ENCODE data around the gene CREBRF. TPM values are rescaled to one million over a fixed set of nuclear protein-coding genes. Genes with fewer than 3 reads are reported as not detected.
"Not testable (repeated sequence)": the region's sequence is repeated elsewhere in the genome, so short reads cannot be mapped to it uniquely, and the experiment has no call there.

The CREBRF gene
- total and polyA plus RNA-seq, 4 donors = 2.0 to 12.0 (median 7.7) TPM

DNA sequence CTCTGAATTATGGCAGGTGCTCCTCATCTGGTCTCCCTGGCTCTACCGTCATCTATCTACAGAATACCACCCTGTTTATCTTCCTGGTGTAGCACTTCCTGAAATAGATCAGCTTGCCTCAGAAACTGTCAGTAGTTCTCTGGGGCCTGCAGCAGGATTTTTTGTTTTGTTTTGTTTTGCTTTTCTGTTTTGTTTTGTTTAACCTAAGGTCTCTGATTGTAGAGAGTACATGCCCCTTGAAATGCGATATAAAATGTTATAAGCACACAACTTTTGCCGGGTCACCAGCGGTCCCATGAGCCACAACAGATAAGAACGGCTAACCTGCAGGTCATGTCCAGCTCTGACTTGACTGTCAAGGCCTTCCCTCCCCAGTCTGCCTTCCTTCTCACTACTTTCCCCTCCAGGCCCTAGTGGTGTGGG, 26.6 kb upstream of the CREBRF start:
- Histone ChIP-seq H3K27me3 (ENCODE audit: control insufficient read depth in 4 of 4, insufficient read depth in 4 of 4, low read length in 3 of 4) (no peaks in the 10 kb centered on the region), H3K4me3 (ENCODE audit: low read depth in 1 of 3, low read length in 3 of 3) (no peak overlapping the region), H3K27ac (ENCODE audit: low read depth in 1 of 2, low read length in 2 of 2) (no peak overlapping the region), H3K36me3 (ENCODE audit: control insufficient read depth in 4 of 4, insufficient read depth in 3 of 4, low read depth in 1 of 4, low read length in 3 of 4) (peaks cover 0 to 3% (median 1%) of the 10 kb centered on the region in 4 donors), H3K9me3 (ENCODE audit: control insufficient read depth in 4 of 4, low read length in 3 of 4) (no peaks in the 10 kb centered on the region), H3K9ac (ENCODE audit: low read depth in 1 of 2, low read length in 2 of 2) (no peak overlapping the region), H3K4me1 (ENCODE audit: control insufficient read depth in 4 of 4, insufficient read depth in 4 of 4, low read length in 3 of 4) (peaks cover 0 to 15% (median 5%) of the 10 kb centered on the region in 4 donors)
- WGBS = 48% methylated on average over 5 of the region's 5 CpGs
- TF ChIP-seq SP1 (IDR thresholded peaks at IDR 0.05) (no peak), NR2F2 (IDR thresholded peaks at IDR 0.05) (peak; percentile 56)
- DNase-seq (ENCODE audit: low spot score) = no peak

DNA sequence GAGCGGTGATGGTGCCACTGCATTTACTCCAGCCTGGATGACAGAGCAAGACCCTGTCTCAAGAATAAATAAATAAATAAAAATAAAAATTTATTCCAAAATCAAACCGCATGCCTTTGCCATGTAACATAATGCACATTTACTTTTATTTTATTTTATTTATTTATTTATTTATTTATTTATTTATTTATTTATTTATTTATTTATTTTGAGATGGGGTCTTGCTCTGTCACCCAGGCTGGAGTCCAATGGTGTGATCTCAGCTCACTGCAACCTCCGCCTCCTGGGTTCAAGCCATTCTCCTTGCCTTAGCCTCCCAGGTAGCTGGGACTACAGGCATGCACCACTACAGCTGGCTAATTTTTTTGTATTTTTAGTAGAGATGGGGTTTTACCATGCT, 24.1 kb upstream of the CREBRF start:
- H3K4me1 ChIP-seq (ENCODE audit: control insufficient read depth in 4 of 4, insufficient read depth in 4 of 4, low read length in 3 of 4) = peaks cover 0 to 15% (median 5%) of the 10 kb centered on the region in 4 donors
- DNase-seq (ENCODE audit: low spot score); H3K4me3 ChIP-seq (ENCODE audit: low read depth in 1 of 3, low read length in 3 of 3); H3K27me3 ChIP-seq (ENCODE audit: control insufficient read depth in 4 of 4, insufficient read depth in 4 of 4, low read length in 3 of 4); H3K27ac ChIP-seq (ENCODE audit: low read depth in 1 of 2, low read length in 2 of 2); H3K9ac ChIP-seq (ENCODE audit: low read depth in 1 of 2, low read length in 2 of 2); H3K36me3 ChIP-seq (ENCODE audit: control insufficient read depth in 4 of 4, insufficient read depth in 3 of 4, low read depth in 1 of 4, low read length in 3 of 4); H3K9me3 ChIP-seq (ENCODE audit: control insufficient read depth in 4 of 4, low read length in 3 of 4): not testable (repeated sequence)
- WGBS = 99% methylated on average over 3 of the region's 3 CpGs

DNA sequence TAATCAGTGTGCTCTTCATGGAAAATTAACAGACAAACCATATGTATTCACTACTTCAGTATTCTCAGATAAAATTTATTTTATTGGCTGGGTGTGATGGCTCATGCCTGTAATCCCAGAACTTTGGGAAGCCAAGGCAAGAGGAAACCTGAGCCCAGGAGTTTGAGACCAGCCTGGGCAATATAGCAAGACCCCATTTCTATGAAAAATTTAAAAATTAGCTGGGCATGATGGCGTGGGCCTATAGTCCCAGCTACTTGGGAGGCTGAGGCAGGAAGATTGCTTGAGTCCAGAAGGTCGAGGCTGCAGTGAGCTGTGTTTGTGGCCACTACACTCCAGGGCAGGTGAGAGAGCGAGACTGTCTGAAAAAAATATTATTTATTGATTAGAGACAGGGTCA, 23.4 kb upstream of the CREBRF start:
- H3K4me3 ChIP-seq (ENCODE audit: low read depth in 1 of 3, low read length in 3 of 3) = no peak overlapping the region
- no peaks in the 10 kb centered on the region for H3K27me3 ChIP-seq (ENCODE audit: control insufficient read depth in 4 of 4, insufficient read depth in 4 of 4, low read length in 3 of 4)
- TF ChIP-seq, protein P1, sequence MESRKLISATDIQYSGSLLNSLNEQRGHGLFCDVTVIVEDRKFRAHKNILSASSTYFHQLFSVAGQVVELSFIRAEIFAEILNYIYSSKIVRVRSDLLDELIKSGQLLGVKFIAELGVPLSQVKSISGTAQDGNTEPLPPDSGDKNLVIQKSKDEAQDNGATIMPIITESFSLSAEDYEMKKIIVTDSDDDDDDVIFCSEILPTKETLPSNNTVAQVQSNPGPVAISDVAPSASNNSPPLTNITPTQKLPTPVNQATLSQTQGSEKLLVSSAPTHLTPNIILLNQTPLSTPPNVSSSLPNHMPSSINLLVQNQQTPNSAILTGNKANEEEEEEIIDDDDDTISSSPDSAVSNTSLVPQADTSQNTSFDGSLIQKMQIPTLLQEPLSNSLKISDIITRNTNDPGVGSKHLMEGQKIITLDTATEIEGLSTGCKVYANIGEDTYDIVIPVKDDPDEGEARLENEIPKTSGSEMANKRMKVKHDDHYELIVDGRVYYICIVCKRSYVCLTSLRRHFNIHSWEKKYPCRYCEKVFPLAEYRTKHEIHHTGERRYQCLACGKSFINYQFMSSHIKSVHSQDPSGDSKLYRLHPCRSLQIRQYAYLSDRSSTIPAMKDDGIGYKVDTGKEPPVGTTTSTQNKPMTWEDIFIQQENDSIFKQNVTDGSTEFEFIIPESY (IDR thresholded peaks at IDR 0.05) = no peak
- TF ChIP-seq, protein P2, sequence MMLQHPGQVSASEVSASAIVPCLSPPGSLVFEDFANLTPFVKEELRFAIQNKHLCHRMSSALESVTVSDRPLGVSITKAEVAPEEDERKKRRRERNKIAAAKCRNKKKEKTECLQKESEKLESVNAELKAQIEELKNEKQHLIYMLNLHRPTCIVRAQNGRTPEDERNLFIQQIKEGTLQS (IDR thresholded peaks at IDR 0.05) = no peak
- TF ChIP-seq GABPA (IDR thresholded peaks at IDR 0.05 in 1 of 2, conservative IDR thresholded peaks at IDR 0.05 in 1 of 2) = no peak
- TF ChIP-seq FOXA2 (IDR thresholded peaks at IDR 0.05) = no peak
- no peak for TF ChIP-seq RXRA (IDR thresholded peaks at IDR 0.05)
- no peak for TF ChIP-seq HNF4G (IDR thresholded peaks at IDR 0.05)
- no peak for TF ChIP-seq HNF4A (conservative IDR thresholded peaks at IDR 0.05)
- TF ChIP-seq RAD21 (IDR thresholded peaks at IDR 0.05) = no peak
- TF ChIP-seq TAF1 (conservative IDR thresholded peaks at IDR 0.05) = no peak
- no peak for TF ChIP-seq FOXA1 (IDR thresholded peaks at IDR 0.05)
- no peak for TF ChIP-seq YY1 (IDR thresholded peaks at IDR 0.05)
- TF ChIP-seq JUND (IDR thresholded peaks at IDR 0.05) = no peak
- no peak for TF ChIP-seq EGR1 (IDR thresholded peaks at IDR 0.05; ENCODE audit: low read depth in 2 of 2)
- TF ChIP-seq, protein P3, sequence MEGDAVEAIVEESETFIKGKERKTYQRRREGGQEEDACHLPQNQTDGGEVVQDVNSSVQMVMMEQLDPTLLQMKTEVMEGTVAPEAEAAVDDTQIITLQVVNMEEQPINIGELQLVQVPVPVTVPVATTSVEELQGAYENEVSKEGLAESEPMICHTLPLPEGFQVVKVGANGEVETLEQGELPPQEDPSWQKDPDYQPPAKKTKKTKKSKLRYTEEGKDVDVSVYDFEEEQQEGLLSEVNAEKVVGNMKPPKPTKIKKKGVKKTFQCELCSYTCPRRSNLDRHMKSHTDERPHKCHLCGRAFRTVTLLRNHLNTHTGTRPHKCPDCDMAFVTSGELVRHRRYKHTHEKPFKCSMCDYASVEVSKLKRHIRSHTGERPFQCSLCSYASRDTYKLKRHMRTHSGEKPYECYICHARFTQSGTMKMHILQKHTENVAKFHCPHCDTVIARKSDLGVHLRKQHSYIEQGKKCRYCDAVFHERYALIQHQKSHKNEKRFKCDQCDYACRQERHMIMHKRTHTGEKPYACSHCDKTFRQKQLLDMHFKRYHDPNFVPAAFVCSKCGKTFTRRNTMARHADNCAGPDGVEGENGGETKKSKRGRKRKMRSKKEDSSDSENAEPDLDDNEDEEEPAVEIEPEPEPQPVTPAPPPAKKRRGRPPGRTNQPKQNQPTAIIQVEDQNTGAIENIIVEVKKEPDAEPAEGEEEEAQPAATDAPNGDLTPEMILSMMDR (IDR thresholded peaks at IDR 0.05; ENCODE audit: low read depth, low read length, missing input control) = no peak
- TF ChIP-seq, protein P4, sequence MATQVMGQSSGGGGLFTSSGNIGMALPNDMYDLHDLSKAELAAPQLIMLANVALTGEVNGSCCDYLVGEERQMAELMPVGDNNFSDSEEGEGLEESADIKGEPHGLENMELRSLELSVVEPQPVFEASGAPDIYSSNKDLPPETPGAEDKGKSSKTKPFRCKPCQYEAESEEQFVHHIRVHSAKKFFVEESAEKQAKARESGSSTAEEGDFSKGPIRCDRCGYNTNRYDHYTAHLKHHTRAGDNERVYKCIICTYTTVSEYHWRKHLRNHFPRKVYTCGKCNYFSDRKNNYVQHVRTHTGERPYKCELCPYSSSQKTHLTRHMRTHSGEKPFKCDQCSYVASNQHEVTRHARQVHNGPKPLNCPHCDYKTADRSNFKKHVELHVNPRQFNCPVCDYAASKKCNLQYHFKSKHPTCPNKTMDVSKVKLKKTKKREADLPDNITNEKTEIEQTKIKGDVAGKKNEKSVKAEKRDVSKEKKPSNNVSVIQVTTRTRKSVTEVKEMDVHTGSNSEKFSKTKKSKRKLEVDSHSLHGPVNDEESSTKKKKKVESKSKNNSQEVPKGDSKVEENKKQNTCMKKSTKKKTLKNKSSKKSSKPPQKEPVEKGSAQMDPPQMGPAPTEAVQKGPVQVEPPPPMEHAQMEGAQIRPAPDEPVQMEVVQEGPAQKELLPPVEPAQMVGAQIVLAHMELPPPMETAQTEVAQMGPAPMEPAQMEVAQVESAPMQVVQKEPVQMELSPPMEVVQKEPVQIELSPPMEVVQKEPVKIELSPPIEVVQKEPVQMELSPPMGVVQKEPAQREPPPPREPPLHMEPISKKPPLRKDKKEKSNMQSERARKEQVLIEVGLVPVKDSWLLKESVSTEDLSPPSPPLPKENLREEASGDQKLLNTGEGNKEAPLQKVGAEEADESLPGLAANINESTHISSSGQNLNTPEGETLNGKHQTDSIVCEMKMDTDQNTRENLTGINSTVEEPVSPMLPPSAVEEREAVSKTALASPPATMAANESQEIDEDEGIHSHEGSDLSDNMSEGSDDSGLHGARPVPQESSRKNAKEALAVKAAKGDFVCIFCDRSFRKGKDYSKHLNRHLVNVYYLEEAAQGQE (IDR thresholded peaks at IDR 0.05) = no peak
- TF ChIP-seq SP1 (IDR thresholded peaks at IDR 0.05) = no peak
- TF ChIP-seq NR2F2 (IDR thresholded peaks at IDR 0.05) = no peak
- peaks cover 0 to 15% (median 5%) of the 10 kb centered on the region in 4 donors for H3K4me1 ChIP-seq (ENCODE audit: control insufficient read depth in 4 of 4, insufficient read depth in 4 of 4, low read length in 3 of 4)
- no peaks in the 10 kb centered on the region for H3K9me3 ChIP-seq (ENCODE audit: control insufficient read depth in 4 of 4, low read length in 3 of 4)
- H3K36me3 ChIP-seq (ENCODE audit: control insufficient read depth in 4 of 4, insufficient read depth in 3 of 4, low read depth in 1 of 4, low read length in 3 of 4) = peaks cover 0 to 6% (median 3%) of the 10 kb centered on the region in 4 donors
- DNase-seq (ENCODE audit: low spot score) = no peak
- H3K27ac ChIP-seq (ENCODE audit: low read depth in 1 of 2, low read length in 2 of 2) = no peak overlapping the region
- H3K9ac ChIP-seq (ENCODE audit: low read depth in 1 of 2, low read length in 2 of 2) = no peak overlapping the region
- 96% methylated on average over 3 of the region's 3 CpGs for WGBS
